Heart right ventricle (tissue), 16 donors: ENCODE measurements around the gene HEPACAM. TPM values are rescaled to one million over a fixed set of nuclear protein-coding genes. Genes with fewer than 3 reads are reported as not detected.
A peak's percentile ranks its signal among the peaks of the same experiment; 100 is the strongest.

ENCODE experiments used
- ATAC-seq, 8 donors: fragments of 200-7000 bp; cut with Tn5 transposase; one replicate each; pipeline ENCODE4 v1.9.1; 2020; ENCODE audit warnings: mild to moderate bottlenecking in 8 of 8, moderate library complexity in 8 of 8, moderate number of reproducible peaks in 1 of 8
- DNase-seq, 2 donors: peaks; one replicate each; pipeline ENCODE4 v3.0.0-alpha.2; 2020
- H3K27ac ChIP-seq, 10 donors: fragments of 200-600 bp; sonication (generic) in 2 of 10; one replicate each; pipeline versions ENCODE4 v1.5.0 to v1.8.0; 2020 to 2022; ENCODE audit warnings: mild to moderate bottlenecking in 3 of 10
- H3K27me3 ChIP-seq, 7 donors: fragments of 200-600 bp; one replicate each; pipeline ENCODE4 v1.8.0; 2021 to 2022; ENCODE audit warnings: mild to moderate bottlenecking in 2 of 7
- H3K36me3 ChIP-seq, 9 donors: fragments of 200-600 bp; sonication (generic) in 1 of 9; one replicate each; pipeline versions ENCODE4 v1.5.0 to v1.8.0; 2020 to 2022; ENCODE audit warnings: mild to moderate bottlenecking in 2 of 9
- H3K4me1 ChIP-seq, 9 donors: fragments of 200-600 bp; sonication (generic) in 1 of 9; one replicate each; pipeline versions ENCODE4 v1.5.0 to v1.8.0; 2020 to 2022; ENCODE audit warnings: mild to moderate bottlenecking in 4 of 9
- H3K4me3 ChIP-seq, 10 donors: fragments of 200-600 bp; sonication (generic) in 2 of 10; one replicate each; pipeline versions ENCODE4 v1.5.0 to v1.8.0; 2020 to 2022; ENCODE audit warnings: mild to moderate bottlenecking in 7 of 10, moderate library complexity in 2 of 10
- H3K9me3 ChIP-seq, 11 donors: fragments of 200-600 bp in 10 of 11; sonication (generic) in 2 of 11; one replicate each; pipeline versions ENCODE4 v1.5.0 to v1.8.0; 2013 to 2022; ENCODE audit warnings: mild to moderate bottlenecking in 2 of 11, control low read depth in 1 of 11, moderate library complexity in 1 of 11
- CTCF ChIP-seq, 9 donors: fragments of 200-600 bp; sonication (generic) in 2 of 9; IDR thresholded peaks; one replicate each; pipeline versions ENCODE4 v1.5.0 to v1.8.0; 2021 to 2022; ENCODE audit warnings: antibody characterized with exemption in 9 of 9, mild to moderate bottlenecking in 5 of 9, moderate library complexity in 1 of 9
- WGBS, 2 donors: extraction: QIAGEN DNeasy Blood & Tissue Kit; methylation state at CpG; one replicate each; pipeline ENCODE4 v1.1.7; 2013; ENCODE audit warnings: inconsistent platforms in 1 of 2; 5-methylcytosine and 5-hydroxymethylcytosine counted together
- intact Hi-C, 10 donors: fragments of 100-400 bp; cut with DNase I; formaldehyde crosslinking; loops; one replicate each; pipeline versions ENCODE4 v1.11.1 to v1.14.2; 2022
- polyA plus RNA-seq, 2 donors: library from polyadenylated mRNA; stranded (reverse); fragments of 200-250 nt; gene quantifications; one replicate each; pipeline ENCODE4 v1.2.3, GENCODE V29; 2013
- total RNA-seq, 10 donors: library from RNA; stranded (reverse); fragmentation: NEBNext Ultra II Directional in 3 of 10; extraction: Animal tissue kit (Norgen Biotek cat#: 25700) in 3 of 10; gene quantifications; one replicate each; pipeline versions ENCODE4 v1.2.1 to v1.2.4, GENCODE V29; 2021 to 2023
- donor health status: Arrhythmogenic right ventricular cardiomyopathy.
- donor health status: ischemic (EF 13 %, LVEDD 7.1; RV severe dilation, severe dysfunction).
- donor health status: healthy with polysubstance abuse.
- donor health status: DM: no; HTN: yes; CAD: no.
- donor health status: DM: no; HTN: no; CAD: no.
- donor health status: ischemic (EF 25% LVEDD 6.9; RV normal size, moderate dysfunction).
- donor health status: ischemic (EF 25% LVEDD 5.7; RV mildly dilated, moderate dysfunction).
- donor health status: healthy.
- donor health status: DM: yes; HTN: yes; CAD: no.
- donor health status: Ischemic cardiomyopathy.
- donor health status: ischemic (EF 35%, LVEDD 5.7; RV mildly dilated, moderate dysfunction).
- donor health status: nonischemic (EF 11% LVEDD 7.7; RV severe dilation, severe dysfunction).
- donor health status: DM: yes; HTN: yes; CAD: no.
- donor health status: PGD.
- donor health status: ischemic (EF 29% LVEDD 5.4; RV normal size, mild dysfunction).
- donor health status: nonischemic (EF 23%, LVEDD 6.1; RV moderate dilation, normal function).

Gene HEPACAM
- total and polyA plus RNA-seq, 12 donors: 0.12 to 1.3 (median 0.35) TPM; not detected in 2

DNA sequence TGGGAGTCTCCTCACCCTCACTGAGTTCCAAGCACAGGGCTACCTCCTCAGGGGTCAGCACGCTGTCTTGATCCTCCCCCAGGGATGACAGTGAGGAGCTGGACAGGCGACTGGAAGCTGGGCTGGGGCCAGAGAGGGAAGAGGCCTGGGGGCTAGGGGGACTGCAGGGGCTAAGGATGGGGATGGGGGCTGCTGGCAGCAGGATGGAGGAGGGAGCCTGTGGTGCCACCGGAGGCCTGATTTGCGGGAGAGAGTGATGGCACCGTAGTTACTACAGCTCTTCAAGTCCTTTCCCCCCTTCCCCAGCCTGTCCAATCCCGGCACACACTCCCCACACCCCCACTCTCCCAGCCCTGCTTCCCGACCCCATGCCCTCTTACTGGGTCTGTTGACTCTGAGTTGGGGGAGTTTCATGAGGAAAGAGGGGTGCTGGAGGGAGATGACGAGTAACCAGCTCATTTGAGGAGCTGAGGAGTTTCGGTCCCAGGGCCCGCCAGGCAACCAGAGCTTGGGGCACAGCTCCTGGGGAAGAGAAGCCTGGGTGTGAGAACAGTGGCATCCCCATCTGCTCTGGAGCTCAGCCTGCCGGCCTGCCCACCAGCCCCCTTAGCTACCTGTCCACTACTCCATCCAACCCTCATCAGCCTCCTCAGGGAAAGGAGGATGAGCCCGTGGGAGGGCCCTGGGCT, 48.7 kb downstream of the HEPACAM start:
- no peak for ATAC-seq
- DNase-seq: no peak
- peak overlapping the region in 1 of 10 donors; percentile 11 for H3K27ac ChIP-seq

GRCh38 chr11:124886476-124886875, 49.4 kb downstream of the HEPACAM start:
- ATAC-seq (no peak), DNase-seq (no peak)
- Histone ChIP-seq H3K27ac (no peak overlapping the region), H3K36me3 (peaks cover 0 to 62% (median 0%) of the 10 kb centered on the region in 9 donors), H3K4me3 (no peak overlapping the region), H3K27me3 (peaks cover 0 to 8% (median 0%) of the 10 kb centered on the region in 7 donors), H3K9me3 (no peaks in the 10 kb centered on the region), H3K4me1 (peaks cover 3 to 73% (median 29%) of the 10 kb centered on the region in 9 donors)
- intact Hi-C loops: no loop called here
- no peak for TF ChIP-seq CTCF (IDR thresholded peaks at IDR 0.05)
- 91% methylated on average over 11 of the region's 11 CpGs for WGBS, 2 donors

More for the DNA sequence above, 48.7 kb downstream of the HEPACAM start:
- no peak overlapping the region for H3K4me3 ChIP-seq
- peaks cover 3 to 75% (median 33%) of the 10 kb centered on the region in 9 donors for H3K4me1 ChIP-seq
- intact Hi-C loops: no loop called here
- H3K9me3 ChIP-seq: no peaks in the 10 kb centered on the region
- peaks cover 0 to 8% (median 0%) of the 10 kb centered on the region in 7 donors for H3K27me3 ChIP-seq
- no peak for TF ChIP-seq CTCF (IDR thresholded peaks at IDR 0.05)
- H3K36me3 ChIP-seq: peaks cover 0 to 66% (median 0%) of the 10 kb centered on the region in 9 donors
- 85 to 90% methylated on average over 12 of the region's 12 CpGs for whole genome bisulfite sequencing, 2 donors

DNA sequence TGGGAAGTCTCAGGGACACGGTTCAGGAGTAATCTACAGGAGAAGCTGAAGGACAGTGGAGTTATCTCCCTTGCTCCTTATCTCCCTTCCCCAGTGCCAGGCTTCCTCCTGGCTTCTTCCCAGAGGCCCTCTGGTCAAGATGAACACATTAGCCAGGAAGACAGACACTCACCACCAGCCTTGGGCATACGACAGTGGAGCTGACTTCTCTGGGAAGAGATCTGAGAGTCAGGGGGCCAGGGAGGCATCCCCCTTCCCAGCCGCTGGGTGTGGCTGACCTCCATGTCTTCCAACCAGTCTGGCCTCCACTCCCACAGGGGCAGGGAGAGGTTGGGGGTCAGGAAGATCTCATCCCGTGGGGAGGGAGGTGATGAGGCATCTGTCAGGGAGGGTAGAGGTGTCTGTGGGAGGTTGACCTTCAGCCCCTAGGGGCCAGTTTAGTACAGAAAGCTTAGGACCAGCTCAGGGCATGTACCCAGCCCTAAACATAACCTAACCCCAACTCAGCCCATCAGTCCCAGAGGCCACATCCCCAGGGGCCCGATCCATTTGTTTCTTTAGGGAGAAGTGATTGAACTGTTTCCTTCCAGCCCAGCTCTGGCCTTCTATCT, 50.9 kb downstream of the HEPACAM start:
- WGBS, 2 donors: 59 to 62% methylated on average over 5 of the region's 5 CpGs
- Histone ChIP-seq H3K4me1 (peaks cover 0 to 63% (median 18%) of the 10 kb centered on the region in 9 donors), H3K27ac (peak overlapping the region in 2 of 10 donors; percentile 4 to 30), H3K9me3 (no peaks in the 10 kb centered on the region), H3K36me3 (peaks cover 0 to 49% (median 0%) of the 10 kb centered on the region in 9 donors), H3K4me3 (no peak overlapping the region), H3K27me3 (peaks cover 0 to 10% (median 0%) of the 10 kb centered on the region in 7 donors)
- no peak for TF ChIP-seq CTCF (IDR thresholded peaks at IDR 0.05)
- DNase-seq (no peak), ATAC-seq (peak in 1 of 8 donors; percentile 6)
- intact Hi-C loops: no loop called here

DNA sequence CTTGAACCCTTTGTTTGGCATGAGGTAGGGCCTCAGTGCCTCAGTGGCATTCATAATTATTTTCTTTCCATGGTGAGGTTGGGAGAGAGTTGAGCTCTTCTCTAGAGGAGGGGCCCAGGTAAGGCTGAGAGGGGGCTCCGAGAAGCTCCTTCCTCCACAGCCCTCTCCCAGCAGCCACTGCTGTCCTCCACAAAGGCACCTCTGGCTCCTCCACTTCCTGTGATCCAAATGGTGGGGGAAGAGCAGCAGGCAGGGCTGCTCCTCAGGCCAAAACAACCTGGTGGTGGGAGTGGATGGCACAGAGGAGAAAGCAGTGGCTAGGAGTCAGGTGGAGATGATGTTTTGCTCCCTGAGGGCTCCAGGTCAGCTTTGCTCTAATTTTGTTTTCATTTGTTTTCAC, 51.5 kb downstream of the HEPACAM start:
- no peak for TF ChIP-seq CTCF (IDR thresholded peaks at IDR 0.05)
- 79 to 86% methylated on average over 1 of the region's 1 CpG for WGBS, 2 donors
- H3K4me1 ChIP-seq: peaks cover 0 to 60% (median 19%) of the 10 kb centered on the region in 9 donors
- peak overlapping the region in 1 of 10 donors; percentile 4 for H3K27ac ChIP-seq
- H3K4me3 ChIP-seq: no peak overlapping the region
- peaks cover 0 to 14% (median 0%) of the 10 kb centered on the region in 7 donors for H3K27me3 ChIP-seq
- H3K36me3 ChIP-seq: peaks cover 0 to 43% (median 0%) of the 10 kb centered on the region in 9 donors
- intact Hi-C loops: no loop called here
- DNase-seq (no peak), ATAC-seq (no peak)
- no peaks in the 10 kb centered on the region for H3K9me3 ChIP-seq
